HG03039 (cell line): ENCODE measurements around the gene CSTPP1.

Experiments
- ATAC-seq: cut with Tn5 transposase; IDR thresholded peaks from one replicate; pipeline ENCODE4 v1.9.1; 2021; ENCODE audit warnings: mild to moderate bottlenecking, moderate library complexity; ENCODE audit not compliant: unreplicated experiment

CSTPP1 gene

DNA sequence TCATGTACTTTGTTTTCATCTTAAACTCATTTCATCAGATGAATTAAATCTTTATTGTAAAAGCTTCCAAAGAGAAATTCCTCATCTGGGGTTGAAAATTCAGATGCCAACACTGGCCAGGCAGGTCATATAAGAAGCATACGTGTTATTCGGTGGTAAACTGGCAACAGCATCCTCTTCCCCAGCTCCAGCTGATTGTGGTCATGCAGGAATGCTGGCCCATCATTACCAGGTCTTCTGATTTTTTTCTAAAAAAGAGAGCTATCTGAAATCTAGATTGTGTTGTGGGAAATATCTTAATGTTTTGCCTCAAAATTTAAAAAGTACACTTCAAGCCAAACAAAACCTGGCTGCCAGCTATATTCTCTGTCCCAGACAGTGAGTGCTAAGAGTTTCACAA is 186.5 kb downstream of the CSTPP1 start:
- no peak for ATAC-seq

DNA sequence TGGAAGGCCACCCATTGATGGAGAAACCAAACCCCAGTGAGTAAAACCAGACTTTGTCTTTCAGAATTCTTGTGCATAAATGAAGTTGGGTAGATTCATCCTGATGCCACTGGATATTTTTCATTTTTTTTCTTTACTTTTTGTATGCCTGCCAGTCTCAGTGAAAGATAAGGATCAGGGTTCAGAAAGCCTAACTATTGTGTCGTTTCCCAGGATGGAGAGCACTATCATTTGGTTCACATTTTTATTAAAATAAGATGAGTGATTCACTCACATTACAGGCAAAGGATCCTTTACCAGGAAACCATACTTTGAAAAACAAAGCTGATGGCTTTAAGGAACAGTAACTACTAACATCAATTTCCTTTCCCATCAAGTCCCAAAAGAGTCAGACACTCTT is 188.1 kb downstream of the CSTPP1 start:
- no peak for ATAC-seq

DNA sequence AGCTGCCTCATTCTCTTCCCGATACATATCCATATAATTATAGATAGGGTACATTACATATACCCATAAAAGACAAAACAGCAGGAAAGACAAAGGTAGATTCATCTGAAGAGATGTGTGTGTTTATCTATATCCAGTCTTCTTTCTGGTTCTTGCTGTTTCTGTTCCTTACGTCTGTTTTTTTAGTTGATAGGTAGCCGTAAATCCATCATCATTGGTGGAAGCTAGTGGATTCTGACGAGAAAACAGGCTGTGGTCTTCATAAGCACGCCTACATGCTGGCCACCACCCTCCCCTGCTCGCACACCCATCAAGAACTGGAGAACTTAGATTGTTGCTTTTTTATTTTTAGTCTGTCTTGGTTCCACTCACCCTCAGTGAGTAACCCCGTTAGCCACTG is 188.5 kb downstream of the CSTPP1 start:
- ATAC-seq: no peak

DNA sequence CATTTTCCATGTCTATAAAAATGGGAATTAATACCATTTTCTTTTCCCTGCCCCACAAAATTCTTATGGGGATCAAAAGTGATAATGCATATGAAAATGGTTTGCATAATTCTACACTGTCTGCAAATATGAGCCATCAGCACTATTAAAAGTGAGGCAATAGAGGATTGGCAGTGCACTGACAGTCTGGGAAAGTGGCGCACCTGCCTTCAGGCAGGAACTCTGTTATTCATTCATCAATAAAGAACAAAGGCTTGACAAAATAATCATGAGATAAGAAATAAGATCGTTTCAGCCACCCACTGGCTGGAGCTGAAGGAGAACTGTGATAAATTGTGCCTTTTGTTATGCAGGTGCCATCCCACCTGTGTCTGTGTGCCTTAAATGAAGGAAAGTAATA is 190.7 kb downstream of the CSTPP1 start:
- ATAC-seq: no peak

DNA sequence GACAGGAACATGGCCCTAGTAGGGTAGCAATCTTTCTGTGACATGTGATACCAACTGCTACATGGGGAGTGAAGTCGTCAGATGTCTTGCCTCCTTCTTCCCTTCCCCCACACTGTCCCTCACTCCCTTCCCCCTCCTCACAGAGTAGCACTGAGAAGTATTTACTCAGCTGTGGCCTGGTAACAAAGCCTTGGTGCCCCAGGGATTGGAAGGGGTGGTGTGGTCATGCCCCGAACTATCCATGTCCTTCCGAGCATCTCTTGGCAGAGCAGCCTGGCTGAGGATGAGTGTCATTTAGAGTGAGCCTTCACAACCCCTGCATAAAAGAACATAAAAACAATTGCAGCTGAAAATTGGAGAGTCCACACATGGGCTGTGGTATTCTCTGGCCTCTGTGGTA is 194.0 kb downstream of the CSTPP1 start:
- ATAC-seq: no peak

DNA sequence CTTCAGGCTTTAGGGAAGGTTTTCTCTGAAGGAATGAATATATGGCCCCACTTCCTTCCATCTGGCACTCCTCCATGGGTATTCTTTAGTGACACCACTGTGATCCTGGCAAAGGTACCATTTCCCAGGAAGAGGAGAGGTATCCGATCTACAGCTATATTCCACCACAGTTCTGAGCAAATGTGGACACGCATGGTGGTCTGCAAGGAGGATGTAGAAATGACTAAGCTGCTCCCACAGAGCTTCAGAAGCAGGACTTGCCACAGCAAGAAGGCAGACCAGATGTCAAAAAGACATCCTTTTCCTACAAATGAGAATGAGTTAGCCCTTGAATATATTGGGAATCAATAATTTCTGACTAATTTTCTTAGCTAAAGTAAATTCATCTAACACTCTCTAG is 194.6 kb downstream of the CSTPP1 start:
- no peak for ATAC-seq

DNA sequence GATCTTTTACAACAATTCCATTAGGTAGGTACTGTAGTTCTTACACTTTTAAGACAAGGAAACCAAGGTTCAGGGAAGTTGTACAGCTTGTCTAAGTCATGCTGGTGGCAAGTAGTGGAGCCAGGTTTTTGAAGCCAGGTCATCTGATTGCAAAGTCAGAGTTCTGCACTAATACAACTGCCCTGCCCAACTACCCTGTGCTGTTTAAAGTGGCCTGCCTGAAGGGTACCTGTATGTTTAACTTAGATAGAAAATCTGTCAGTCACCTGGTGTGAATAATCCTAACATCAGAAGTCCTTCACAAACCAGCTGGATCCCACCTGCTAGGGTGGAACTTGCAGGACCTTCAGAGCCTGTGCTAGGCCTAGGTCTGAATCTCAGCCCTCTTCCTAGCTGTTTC is 195.9 kb downstream of the CSTPP1 start:
- ATAC-seq: no peak

DNA sequence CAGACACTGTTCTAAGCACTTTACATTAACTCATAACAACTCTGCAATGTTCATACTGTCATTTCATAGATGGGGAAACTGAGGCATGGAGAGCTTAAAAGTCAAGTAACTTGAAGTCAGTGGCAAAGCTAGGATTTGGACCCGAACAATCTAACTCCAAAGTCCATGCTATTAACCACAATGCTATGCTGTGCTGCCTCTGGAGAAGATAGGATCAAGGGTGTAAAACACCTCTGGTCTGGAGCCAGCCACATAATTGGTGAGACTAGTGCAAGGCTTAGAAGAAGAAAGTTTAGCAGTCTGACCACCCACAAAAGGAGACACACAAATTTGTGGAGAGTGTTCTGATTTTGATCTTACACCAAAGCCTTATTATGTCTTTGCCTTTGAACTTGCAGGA is 196.4 kb downstream of the CSTPP1 start:
- no peak for ATAC-seq

DNA sequence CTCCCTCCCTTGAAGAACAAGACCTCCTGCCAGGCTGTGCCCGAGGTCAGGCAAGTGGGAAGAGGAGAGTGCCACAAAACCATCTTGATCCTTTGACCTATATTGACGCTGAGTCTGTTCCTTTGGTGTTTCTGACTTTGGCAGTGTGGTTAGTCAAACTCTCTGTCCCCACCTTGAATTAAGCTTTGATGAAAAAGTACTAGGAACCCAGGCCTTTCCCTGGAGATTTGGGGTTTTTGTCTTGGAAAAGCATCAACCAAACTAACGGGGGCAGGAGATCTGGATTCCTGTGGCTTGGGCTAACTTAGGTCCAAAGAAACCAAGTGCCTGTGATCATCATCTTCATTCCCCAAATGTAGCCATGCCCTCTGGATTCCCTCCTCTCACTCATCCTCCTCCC is 199.8 kb downstream of the CSTPP1 start:
- no peak for ATAC-seq

DNA sequence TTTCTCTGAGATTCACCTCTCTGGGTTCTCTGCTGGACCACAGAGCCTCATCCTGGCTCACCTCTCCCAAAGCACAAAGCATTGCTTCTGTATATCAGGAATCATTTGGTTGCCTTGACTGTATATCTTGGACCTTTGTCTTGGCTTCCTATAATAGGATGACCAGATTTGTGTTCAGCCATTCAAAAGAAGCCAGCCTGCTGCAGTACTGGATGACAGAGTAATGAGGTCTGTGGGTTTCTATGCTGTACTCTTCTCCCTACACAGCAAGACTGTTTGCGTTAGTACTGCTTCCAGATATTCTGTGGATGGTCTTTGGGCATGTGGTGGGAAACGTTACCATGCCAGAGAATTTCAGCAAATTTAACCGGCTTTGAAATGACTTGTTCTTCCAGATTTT is 200.4 kb downstream of the CSTPP1 start:
- no peak for ATAC-seq

DNA sequence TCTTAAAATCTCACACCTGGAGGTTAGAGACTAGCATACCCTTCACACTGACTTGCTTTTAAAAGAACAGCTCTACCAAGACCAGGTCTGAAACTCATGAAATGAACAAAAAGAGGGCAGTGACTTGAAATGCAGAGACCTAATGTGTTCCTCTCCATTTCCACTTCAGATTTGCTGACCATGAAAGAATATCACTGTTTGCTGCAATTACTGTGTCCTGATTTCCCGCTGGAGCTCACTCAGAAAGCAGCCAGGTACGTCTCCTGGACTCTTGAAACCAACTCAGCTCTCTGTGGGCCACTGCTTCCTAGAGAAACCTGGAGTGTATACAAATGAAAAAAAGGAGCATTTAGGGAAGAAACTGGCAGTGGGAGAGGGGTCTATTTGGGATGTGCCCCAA is 200.9 kb downstream of the CSTPP1 start:
- ATAC-seq: no peak

DNA sequence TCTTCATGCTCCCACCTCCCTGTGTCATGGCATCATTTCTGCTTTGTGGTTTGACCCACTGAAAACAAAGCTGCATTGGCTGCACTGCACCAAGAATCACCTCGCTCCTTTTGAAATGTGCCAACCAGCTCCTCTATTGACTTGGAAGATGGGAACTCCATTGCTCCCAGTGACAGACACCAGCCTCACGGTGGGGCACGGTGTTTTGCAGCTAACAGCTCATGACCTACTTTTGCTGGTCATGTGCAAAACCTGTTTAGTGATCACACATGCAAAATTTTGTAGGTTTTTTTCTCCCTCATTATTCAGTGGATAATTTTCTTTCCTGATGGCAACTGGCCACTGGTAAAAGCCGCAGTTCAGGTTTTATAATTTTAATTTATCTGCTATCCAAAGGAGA is 203.3 kb downstream of the CSTPP1 start:
- ATAC-seq: no peak

DNA sequence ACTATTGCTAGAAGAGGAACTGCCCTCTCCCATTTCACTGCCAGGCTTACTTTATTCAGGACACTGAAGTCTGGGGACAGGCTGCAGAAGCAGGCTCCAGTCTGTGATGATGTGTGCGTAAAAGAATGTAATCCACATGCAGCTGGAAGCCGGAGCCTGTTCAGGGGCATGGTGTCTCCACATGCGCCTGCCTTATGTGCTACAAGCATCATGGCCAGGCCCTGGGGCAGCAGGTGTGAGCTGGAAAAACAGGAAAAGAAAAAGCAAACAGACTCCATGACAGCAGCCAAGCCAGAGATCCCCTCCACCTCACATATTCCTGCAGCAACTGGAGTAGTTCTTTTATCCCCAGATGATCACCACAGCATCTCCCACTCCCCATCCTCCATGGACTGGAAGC is 206.8 kb downstream of the CSTPP1 start:
- ATAC-seq: no peak

DNA sequence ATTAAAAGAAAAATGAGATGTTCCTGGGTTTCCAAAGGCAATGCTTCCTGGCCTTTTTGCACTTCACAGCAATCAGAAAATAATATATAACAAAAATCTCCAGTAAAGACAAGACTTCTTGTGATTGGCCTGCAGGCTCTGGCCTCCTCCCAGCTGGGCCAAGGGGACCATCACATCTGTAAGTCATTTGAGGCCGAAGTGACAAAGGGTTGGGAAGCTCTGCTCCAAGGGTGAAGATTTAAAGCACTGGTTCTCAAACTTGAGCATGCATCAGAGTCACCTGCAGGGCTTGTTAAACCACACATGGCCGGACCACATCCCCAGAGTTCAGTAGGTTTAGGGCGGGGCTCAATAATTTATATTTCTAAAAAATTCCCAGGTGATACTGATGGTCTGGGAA is 208.0 kb downstream of the CSTPP1 start:
- ATAC-seq: no peak

DNA sequence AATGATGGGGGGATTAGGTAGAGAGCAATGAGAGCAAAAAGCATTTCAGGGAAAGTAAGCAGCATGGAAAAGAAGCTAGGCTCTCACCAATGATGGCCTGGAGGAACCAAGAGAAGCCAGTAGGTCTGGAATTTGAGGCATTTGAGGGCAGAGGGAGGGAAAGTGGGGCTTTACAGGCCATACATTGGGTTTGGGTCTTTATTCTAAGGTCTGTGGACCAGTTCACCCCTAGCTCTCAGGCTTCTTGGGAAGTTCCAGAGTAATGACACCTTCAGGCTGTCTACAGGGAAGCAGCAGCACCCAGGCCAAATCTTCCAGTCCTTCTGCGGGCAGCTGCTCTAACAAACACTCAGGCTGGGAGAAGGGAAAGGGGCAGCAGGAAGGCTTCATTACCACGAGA is 210.7 kb downstream of the CSTPP1 start:
- ATAC-seq: no peak

DNA sequence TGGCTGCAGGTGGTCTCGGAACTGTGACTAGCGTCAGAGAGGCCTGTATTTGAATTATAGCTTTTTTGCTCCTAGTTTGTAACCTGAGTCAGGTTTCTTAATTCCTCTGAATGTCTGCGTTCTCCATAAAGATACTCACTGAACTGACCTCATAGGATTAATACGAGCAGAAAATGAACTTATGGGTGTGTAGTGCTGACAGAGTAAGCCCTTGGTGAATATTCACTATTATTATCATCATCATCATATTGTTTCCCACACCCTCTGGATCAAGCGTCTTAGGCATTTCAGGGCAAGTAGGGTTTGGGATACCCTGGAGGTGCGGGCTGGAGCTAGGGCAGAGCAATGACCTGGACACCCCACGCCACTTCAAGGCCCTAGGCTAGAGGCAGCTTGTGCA is 211.1 kb downstream of the CSTPP1 start:
- no peak for ATAC-seq

DNA sequence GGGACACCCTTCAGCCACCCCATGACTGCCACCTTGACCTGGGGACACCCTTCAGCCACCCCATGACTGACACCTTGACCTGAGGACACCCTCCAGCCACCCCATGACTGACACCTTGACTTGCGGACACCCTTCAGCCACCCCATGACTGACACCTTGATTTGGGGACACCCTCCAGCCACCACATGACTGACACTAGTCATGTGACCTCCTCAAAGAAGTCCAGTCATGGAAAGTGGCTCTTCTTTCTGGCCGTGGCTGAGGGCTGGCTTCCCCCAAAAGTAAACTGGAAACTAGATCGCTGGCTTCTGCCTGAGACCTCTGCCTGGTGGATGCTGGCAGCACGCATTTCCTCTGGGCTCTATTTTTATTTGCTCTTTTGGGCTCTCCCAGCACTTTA is 211.7 kb downstream of the CSTPP1 start:
- ATAC-seq: no peak

DNA sequence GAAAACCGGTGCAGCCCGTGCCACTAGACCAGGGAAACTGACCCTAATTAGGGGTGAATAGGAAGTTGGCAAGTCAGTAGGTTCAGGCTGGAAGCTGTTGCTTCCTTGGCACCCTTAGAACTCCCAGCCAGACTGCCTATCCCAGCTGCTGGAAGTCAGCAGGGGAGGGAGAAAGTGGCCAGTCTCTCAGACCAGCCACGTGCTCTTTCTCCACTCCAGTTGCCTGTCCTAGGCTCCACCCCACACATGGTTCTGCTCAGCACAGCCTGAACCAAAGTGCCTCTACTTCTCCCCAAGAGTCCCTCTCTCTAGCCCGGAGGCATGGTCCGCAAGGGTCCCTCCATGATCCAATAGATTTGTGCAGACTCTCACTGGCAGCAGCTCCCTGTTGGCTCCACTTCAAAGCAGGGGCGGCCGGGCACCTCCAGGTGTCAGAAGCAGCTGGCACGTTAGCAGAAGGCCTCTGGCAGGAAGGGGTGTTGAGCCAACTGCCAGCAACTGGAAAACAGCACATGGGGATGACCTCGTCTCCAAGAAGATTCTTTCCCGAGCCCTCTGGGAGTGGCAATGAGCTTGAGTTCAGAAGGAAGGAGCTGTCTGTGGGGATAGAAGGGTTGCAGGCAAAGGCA is 212.5 kb downstream of the CSTPP1 start:
- no peak for ATAC-seq

DNA sequence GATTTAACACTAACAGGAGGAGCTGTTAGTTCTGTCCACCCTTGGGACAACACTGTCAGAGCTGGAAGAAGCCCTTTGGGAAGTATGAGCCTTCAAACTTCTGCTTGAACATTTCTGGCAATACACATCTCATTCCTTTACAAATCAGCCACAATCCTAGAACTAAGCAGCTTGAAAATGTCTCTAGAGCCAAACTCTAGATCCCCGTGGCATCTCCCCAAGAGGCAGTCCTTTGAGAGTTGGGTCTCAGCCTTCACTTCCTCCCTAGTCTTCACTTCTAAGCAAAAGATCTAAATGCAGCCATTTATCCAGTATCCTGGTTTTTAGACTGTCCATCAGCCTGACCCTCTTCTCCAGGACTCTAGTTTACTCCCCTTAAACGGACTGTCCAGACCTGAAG is 213.2 kb downstream of the CSTPP1 start:
- no peak for ATAC-seq

DNA sequence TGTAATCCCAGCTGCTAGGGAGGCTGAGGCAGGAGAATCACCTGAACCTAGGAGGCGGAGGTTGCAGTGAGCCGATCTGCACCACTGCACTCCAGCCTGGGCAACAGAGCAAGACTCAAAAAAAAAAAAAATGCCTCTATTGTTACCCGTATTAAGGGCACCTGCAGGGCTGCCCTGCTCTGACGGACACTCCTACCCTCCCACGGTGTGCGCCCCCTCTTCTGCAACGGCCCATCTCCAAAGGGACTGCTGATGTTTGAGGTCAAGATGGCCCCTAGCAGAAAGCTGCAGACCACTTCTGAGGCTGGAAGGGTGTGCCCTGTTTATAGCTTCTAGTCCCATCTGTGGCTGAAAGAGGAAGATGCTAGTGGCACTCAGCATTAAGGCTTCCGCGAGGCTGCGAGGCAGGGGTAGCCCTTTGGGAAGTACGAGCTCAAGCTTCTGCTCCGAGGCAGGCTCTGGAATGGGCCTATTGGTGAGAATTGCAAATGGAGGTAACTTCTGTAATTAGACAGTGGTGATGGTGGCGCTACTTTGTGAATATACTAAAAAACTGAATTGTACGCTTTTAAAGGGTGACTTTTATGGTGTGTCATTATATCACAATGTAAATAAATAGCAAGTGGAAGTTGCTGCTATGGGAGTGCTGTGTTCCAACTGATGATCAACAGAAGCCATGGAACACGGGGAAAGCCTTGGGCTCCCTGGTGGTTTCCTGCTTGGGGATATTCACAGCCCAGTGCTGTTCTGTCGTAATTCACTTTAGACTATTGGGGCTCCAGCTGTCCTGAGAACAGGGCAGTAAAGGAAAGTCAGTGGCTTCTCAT is 215.8 kb downstream of the CSTPP1 start:
- no peak for ATAC-seq

DNA sequence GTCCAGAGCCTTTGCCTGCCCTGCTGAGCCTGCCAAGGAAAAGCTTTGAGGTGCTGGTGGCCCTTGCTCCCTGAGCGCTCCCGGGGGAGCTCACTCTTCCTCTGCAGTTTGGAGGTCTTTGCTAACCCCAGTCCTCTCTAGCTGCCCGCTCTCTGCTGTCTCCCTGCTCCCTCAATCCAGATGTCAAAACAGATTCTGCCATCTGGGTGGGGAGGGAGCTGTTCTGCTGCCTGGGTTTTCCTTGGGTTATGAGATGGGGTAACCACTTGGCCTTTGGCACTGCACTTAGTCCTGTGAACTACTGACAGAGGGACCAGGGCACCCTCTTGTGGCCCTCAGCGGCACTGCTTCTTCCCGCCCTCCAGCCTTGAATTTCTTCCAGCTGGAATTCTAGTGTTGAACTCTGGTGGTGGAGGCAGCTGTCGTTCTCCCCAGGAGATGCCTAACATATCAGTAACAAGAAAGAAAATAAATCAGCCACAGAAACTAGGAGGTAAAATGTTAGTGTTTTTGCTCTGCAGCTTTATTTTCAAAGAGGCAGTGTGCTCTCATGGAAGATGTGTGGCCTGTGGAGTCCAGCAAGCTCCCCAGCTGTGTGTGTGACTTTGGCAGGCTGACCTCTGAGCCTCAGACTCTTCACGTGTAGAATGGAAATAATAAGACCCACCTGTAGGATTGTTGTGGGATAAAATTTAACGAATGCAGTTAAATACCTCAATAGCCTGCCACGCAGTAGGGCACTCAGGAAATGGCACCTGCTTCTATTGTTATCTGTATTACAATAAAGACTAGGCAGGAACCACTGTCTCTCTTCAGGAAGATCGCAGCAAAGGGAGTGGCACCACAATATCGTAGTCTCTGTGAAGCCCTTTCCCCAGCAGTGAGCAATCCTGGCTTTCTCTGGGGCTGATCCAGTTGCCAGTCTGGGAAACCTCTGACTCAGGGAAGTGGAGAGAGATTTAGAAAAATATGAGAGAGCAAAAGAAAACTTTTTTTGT is 216.7 kb downstream of the CSTPP1 start:
- ATAC-seq: no peak
